Esophagus (tissue), 2 donors: ENCODE measurements around the gene MIGA2. TPM values are rescaled to one million over a fixed set of nuclear protein-coding genes. Genes with fewer than 3 reads are reported as not detected.

Experiments
- polyA plus RNA-seq, 2 donors: library from polyadenylated mRNA; stranded (reverse); fragments of 200-250 nt; gene quantifications; one replicate each; pipeline ENCODE4 v1.2.3, GENCODE V29; 2013
- donor health status: healthy with polysubstance abuse.
- donor health status: Bipolar disorder and iron deficiency.

MIGA2 gene
- polyA plus RNA-seq, 2 donors = 25.5 to 36.2 TPM

Other genes starting within 250 kb of the MIGA2 start
- gene TBC1D13, start 249.4 kb upstream of the MIGA2 start, polyA plus RNA-seq = 10 to 100 TPM in 1 of 2 donors, 1 to 10 TPM in 1; 9.7 to 10.8 TPM
- 10 to 100 TPM; 21.0 to 26.2 TPM for gene ENDOG, start 218.1 kb upstream of the MIGA2 start, polyA plus RNA-seq
- gene SPOUT1, start 206.8 kb upstream of the MIGA2 start, polyA plus RNA-seq = 10 to 100 TPM; 23.6 to 26.6 TPM
- gene KYAT1, start 154.7 kb upstream of the MIGA2 start, polyA plus RNA-seq = 1 to 10 TPM; 4.0 to 6.7 TPM
- 10 to 100 TPM; 38.5 to 55.6 TPM for gene LRRC8A, start 154.5 kb upstream of the MIGA2 start, polyA plus RNA-seq
- gene PHYHD1, start 115.6 kb upstream of the MIGA2 start, polyA plus RNA-seq = 10 to 100 TPM; 19.8 to 39.5 TPM
- gene DOLK, start 89.0 kb upstream of the MIGA2 start, polyA plus RNA-seq = 10 to 100 TPM in 1 of 2 donors, 1 to 10 TPM in 1; 5.3 to 11.6 TPM
- 10 to 100 TPM; 19.7 to 21.8 TPM for gene NUP188, start 88.9 kb upstream of the MIGA2 start, polyA plus RNA-seq
- gene SH3GLB2, start 8.3 kb upstream of the MIGA2 start, polyA plus RNA-seq = 100 to 1,000 TPM; 144 to 183 TPM
- 10 to 100 TPM; 11.4 to 16.5 TPM for gene DOLPP1, start 44.5 kb downstream of the MIGA2 start, polyA plus RNA-seq
- 10 to 100 TPM; 26.6 to 36.7 TPM for gene CRAT, start 74.2 kb downstream of the MIGA2 start, polyA plus RNA-seq
- gene PTPA, start 74.8 kb downstream of the MIGA2 start, polyA plus RNA-seq = 100 to 1,000 TPM in 1 of 2 donors, 10 to 100 TPM in 1; 80.0 to 126 TPM
- gene IER5L, start 141.6 kb downstream of the MIGA2 start, polyA plus RNA-seq = 1 to 10 TPM; 5.4 to 8.4 TPM